OCI-LY3 (cell line): ENCODE data around the gene CYTH3.

Experiments
- CTCF ChIP-seq: fragments of 200-600, 300-600 bp; sonication (generic); IDR thresholded peaks from 2 replicates; pipeline ENCODE4 v1.5.1; 2014; ENCODE audit warnings: antibody characterized with exemption, low read length, low read depth
- EZH2phosphoT487 ChIP-seq: fragments of 200-600 bp; shearing (Covaris generic); IDR thresholded peaks from 2 replicates; pipeline ENCODE4 v1.6.1; 2018; ENCODE audit warnings: antibody characterized with exemption, mixed run types, low read depth

- TF ChIP-seq CTCF (no peak), EZH2phosphoT487 (no peak)
Measured at GRCh38 chr7:6178298-6179029, 94.0 kb downstream of the CYTH3 start.
